ENCODE data around the gene MTUS2.

DNA sequence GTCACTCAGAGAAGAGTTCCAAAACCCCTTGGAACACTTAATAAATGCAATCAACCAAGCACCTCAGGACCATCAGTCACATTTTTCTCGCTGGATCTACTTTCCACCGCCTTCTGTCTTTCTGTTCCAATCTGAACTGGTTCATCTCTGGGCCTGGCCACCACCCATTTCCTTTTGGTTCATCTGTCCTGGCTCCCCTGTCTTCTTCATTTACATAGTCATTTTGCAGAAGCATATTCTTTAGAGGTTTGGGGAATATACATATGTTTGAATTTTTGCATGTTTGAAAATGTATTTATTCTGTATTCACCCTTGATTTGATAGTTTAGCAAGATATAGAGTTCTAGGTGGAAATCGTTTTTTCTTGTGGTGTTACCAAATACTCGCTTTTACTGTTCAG, 188.2 kb downstream of the MTUS2 start:
- TF ChIP-seq POLR2A (IDR thresholded peaks at IDR 0.05; ENCODE audit: low read depth, low read length) (no peak), POLR2AphosphoS5 (IDR thresholded peaks at IDR 0.05; ENCODE audit: low read depth, low read length) (no peak), PAX5 (IDR thresholded peaks at IDR 0.05; ENCODE audit: insufficient read depth, low read length, severe bottlenecking) (no peak), TAF1 (IDR thresholded peaks at IDR 0.05; ENCODE audit: low read depth, low read length) (no peak), SPI1 (IDR thresholded peaks at IDR 0.05; ENCODE audit: low read depth, low read length) (no peak), POU2F2 (IDR thresholded peaks at IDR 0.05; ENCODE audit: low read depth, low read length) (no peak)
